HG03342 (cell line): ENCODE results near the gene SAMSN1.
A peak's percentile ranks its signal among the peaks of the same experiment; 100 is the strongest.

Experiments used
- ATAC-seq: cut with Tn5 transposase; IDR thresholded peaks from one replicate; pipeline ENCODE4 v1.9.1; 2021; ENCODE audit warnings: mild to moderate bottlenecking, moderate library complexity; ENCODE audit not compliant: unreplicated experiment

Gene SAMSN1

DNA sequence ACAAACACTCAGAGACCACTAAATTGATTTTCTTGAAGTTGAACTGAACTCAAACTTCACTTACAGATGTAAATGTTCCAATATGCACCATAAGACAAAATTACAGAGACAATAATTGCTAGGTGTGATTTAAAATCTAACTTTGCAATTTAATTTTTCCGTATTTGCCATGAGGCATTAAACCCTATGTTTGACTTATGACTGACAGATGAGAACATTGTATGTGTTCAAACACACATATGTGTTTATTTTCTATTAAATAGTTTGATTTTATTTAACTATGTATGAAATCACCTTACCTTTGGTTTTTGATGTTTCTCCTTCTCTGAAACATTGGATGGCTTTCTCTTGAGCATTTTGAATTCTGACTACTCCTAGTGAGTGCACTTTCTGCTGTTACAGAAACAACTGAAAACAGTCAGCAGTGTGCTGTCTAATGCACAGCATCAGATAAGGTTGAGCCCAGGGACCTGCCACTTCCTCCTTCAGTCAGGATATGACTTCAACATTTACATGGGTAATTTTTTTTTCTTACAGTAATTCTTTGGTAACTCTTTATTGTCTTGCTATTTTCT is at the start of gene SAMSN1:
SAMSN1 (minus strand) TSS at position 410 of the 575 bp plus-strand sequence; CDS start at position 356, 54 bp downstream.
- peak; percentile 83 for ATAC-seq

DNA sequence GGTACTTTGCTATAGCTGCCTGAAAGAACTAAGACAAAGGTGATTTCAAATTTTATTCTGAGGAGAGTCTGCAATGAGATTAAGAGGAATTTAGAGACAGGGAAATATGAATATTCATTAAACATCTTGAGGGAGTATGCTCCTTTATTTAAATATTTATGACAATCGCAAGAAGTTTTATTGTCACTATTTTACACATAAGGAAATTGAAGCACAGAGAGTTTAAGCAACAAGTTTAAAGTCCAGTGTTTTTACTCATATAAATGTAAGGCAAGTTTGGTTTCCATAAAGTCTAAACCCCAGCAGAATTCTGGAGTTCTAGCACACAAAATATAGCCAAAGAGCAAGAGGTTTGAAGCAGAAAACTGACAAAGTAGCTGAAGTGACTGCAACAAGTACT is 49.3 kb upstream of the SAMSN1 start:
- no peak for ATAC-seq

DNA sequence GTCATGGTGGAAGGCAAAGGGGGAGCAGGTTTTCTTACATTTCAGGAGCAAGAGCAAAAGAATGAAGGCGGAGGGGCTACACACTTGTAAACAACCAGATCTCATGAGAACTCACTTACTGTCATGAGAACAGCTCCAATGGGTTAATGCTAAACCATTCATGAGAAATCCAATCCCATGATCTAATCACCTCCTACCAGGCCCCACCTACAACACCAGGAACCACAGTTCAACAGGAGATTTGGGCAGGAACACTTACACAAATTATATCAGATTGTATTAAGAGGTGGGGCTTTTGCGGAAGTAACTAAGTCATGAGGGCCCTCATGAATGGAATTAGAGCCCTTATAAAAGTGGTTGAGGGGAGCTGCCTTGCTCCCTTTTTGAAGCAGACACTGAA is 48.9 kb upstream of the SAMSN1 start:
- ATAC-seq: no peak

DNA sequence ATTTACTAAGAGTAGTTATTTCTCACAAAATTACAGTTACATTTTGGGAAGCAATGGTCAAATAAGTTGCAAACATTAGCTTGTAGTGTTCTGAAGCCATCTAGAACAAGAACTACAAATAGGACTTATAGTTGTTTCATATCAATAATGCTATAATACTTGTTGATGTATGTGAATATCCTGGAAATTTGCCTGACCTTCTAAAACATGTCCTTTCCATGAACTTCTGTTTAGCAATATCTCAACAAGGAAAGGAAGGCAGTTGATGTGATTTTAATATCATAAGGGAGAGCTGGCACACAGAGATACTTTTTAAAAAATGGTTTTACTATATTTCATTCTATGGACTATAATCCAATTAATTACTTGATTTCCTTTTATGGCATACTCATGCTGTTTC is 47.1 kb upstream of the SAMSN1 start:
- no peak for ATAC-seq

DNA sequence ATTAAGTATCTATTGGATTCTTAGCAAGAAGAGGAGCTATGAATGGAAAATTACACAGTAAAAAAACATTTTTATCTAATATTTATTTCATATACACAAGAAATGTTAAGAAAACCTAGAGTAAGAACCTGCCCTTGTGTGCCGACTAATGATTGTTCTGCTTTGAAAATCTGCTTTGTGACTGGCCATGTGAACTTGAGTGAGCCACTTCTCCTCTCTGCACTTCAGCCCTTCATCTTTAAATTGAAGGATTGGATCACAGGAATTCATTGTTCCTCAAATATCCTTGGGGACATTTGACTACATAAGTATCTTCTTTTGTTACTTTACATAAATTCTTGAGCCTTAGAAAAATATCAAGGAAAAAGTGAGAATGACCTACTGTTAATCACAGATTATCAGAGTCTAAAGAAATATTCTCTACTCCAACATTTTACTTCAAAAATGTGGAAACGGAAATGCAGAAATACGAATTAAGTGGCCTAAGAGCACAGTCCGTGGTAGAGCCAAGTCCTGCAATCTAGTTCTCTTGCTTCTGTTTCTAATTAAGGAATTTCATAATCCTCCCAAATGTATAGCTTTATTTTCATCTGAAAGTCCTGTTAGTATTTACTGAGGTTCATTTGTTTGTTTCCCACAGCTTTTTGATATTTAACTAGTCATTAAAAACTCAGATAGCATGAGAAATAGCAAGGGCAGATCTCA is 46.3 kb upstream of the SAMSN1 start:
- ATAC-seq: no peak

DNA sequence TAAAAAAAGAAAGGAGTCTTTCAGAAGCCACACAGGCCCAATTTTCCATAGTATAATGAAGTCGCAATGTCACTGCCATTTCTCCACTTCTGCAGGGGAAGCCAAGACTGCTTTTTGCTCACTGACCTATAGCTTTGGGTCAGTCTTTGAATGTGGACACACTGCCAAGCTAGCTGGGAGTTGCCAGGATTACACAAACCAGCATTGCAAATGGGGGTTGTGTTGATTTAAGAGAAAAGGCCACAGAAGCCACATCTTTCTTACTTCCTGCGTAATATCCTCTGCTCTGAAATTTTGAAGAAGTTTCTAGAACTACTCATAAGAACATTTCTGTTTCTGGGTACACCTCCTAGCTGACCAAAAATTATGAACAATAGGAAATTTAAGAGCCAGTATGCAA is 45.8 kb upstream of the SAMSN1 start:
- ATAC-seq: no peak

DNA sequence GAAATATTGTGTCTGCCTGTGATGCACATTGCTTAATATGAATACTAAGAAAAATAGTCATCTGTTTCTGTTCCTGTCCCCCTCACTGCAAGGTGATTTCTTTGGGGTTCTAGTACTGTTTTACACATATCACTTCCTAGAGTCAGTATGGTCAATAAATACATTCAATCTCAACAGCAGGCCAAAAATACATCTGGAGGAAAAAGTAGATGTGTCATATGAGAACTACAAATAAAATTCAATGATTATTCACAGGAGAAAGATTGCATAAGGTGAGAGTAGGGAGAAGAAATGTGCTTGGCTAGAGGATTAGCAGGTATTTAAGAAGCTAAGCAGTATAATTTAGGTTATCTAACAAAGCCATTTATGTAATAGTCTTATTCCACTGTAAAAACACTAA is 45.3 kb upstream of the SAMSN1 start:
- ATAC-seq: no peak

DNA sequence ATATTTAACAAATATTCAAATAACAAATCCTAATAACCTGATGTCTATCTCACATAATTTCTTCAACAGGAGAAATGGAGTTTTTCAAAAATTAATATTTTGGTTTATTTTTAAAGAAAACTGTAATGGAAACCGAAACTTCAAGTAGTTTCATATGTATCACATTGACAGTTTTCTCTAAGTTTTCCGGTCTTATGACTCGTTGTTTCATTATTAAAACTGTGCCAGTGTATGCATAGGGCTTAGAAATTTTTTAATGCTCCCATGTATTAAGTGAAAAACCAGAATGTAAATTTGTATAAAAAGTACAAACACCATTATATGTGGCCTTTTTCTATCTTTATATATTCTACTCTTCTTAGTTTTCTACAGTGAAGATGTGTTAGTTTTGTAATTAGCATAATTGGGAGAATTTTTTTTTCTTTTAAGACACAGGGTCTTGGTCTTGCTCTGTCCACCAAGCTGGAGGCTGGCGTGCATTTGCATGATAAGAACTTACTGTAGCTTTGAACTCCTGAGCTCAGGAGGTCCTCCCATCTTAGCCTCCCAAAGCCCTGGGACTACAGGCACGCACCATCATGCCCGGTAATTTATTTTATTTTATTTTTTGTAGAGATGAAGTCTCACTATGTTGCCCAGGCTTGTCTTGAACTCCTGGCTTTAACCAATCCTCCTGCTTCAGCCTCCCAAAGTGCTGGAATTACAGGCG is 43.9 kb upstream of the SAMSN1 start:
- ATAC-seq: peak; percentile 86

DNA sequence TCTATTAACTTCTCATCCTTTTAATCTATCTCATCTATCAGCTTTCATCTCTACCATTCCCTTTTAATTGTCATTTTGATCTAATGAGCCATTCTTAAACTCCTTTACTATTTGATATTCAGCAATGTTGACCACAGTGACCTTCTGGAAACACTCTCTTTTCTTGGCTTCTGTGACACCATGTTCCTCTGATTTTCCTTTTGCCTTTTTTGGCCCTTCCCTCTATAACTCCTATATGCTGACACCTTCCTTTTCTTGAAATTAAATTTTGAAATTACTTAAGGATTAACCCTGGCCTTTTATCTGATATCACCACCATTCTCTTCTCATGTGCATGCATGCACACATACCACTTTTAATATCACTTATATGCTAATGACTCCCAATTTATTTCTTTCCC is 41.2 kb upstream of the SAMSN1 start:
- no peak for ATAC-seq

DNA sequence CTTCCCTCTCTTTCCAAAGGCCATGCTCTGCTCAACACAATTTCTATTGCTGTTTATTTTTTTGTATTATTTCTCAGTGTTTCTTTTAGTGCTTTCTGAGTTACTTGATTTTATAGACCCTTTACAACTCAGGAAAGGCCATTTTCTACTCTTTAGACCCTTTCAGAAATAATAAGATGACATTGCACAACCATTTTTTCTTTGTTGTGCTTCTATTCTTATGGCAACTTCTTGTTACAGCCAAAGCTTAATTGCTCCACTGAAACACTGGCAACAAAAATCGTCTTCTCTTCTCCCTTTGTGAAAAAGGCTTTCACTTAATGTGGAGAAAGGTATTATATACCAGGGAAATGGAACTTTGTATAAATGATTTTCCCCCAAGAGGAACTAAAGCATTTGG is 39.0 kb upstream of the SAMSN1 start:
- no peak for ATAC-seq

DNA sequence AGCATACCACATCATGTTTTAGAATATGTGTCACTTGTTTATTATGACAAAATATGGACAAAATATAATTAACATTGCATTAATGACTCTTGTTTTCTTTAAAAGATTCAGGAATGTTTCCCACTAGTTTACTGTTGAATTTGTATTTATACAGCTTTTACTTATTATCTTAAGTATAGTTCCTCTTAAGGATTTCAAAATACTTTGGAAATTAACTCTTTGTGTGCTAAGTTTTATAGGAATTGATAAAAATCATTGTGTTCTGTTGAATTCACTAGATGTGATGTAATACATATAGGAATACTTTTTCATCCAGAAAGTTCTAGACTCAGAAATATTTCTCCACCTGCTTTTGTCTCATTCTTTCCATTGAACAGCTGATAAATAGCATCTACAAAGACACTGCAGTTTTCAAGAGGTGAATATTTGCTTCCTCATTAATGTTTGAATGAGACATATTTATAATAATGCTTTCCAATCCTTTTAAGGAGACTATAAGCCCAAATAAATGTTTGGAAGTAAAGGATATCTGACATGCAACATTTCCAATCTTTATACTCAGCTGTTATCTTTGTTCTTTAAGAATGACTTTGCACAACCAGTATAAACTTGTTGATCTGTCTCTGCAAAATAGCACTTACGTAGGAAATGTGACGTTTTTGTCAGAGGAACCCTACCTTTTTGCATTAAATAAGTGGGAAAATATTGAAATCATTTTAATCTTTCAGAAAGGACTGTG is 38.4 kb upstream of the SAMSN1 start:
- no peak for ATAC-seq

DNA sequence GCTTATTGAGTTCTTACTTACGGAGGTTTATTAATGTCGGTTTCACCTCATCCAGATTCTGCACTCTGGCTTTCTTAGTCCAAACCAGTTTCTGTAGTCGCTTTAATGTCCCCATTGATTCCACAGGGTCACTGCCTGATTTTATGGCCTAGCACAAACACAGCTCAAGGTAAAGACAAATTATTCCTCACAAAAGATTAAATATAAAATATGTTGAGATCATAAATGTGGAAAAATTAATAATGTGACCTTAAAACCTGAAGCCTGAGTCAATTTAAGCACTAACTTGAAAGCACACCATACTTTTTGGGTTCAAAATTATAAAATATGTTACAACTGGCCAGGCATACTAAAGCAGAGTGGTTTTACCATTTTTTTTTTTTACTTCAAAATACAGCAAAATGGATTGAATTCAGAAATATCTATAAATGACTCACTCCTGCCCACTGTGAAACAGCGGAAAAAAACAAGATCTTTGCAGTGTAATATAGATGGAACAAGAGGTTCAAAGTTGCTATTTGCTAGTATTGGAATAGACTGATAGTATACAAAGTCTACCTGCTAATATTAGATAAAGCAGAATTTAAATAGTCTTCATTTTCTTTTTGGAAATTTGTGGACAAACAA is 37.6 kb upstream of the SAMSN1 start:
- no peak for ATAC-seq

DNA sequence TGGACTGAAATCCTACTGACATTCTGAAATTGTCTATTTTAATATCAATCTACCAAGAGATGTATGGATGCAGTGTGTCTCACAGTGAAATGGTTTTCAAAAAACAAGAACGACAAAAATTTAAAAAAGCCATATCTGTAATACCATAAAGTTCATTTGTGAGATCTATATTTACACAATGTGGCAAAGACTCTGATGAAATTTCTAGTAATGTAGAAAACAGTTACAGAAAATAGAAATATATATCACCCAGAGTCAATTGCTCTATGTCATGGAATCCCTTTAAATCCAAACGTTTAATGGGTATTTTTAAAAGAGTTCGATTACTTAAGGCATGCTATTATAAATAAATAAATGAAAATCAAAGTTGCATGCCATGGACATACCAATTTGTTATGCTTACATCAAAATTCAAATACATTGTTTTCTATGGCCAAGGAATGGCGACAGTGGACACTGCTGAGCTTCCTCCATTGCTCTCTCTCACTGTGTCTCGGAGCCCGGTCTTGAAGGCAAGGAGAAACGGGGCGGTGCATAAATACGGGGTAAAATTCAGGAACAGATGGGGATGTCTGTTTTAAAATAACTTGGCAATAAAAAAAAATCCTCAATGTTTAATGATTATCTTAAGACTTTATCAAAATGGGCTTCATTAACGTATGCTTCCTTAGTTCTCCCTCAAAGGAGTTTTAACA is 37.0 kb upstream of the SAMSN1 start:
- ATAC-seq: no peak

DNA sequence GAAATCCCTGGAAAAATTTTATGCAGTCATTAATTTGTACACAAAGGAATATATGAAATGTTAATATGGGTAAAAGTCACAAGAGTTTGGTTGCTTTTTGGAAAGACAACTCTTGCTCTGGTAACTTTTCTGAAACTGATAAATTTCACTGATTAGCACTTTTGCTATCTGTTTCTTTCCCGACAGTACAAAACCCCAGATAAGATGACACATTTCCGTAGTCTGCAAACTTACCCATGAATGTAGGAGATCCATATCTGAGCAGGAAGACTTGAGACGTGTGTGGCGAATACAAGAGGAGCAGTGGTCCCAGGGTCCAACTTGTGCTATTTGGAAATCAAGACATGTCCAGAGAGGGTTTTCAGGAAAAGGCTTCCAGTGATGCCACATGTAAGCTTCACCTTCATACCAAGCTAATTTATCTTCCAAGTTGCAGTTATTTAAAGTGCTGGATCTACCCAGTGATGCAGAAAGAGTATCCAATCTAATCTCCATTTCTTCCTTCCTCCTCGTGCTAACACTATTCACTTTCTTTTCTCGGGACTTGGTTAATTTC is 35.9 kb upstream of the SAMSN1 start:
- no peak for ATAC-seq

DNA sequence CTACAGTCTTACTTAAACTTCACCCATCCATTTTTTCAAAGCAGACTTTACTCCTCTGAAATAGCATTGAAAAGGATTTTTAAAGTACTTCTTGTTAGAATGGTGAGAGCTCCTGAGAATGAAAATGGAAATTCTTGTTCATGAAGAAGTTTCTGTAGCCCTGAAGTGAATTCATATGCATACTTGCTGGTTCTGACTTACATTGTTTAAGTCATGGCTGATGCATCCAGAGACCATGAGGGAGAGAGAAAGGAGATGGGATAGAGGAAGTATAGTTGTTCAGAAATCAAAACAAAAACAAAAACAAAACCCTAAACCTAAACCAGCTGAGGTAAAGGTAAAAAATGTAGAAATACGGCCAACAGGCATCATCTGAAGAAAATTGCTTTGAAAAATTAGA is 27.1 kb upstream of the SAMSN1 start:
- ATAC-seq: no peak

DNA sequence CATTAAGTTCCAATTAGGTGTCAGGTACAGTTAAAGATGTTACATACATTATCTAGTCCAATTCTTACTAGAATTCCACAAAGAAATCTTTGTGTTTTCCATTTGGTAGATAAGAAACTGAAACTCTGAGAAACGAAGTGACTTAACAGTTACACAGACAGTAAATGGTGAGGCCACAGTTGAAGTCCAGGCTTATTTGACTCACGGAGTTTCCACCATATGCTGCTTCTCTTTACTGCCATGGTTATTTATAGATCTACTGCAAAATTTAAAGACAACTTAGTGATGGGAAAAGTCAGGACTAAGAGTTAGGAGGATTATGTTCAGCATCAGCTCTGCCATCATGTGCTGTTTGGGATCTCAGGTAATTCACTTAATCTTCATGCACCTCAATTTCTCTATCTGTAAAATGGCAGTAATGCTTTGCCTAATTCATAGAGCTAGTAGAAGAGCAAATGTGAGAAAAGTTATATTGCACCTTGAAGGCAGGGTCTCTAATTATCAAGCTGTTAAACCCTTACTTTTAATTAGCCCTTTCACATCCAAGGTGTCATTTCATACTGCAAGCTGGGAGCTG is 26.2 kb upstream of the SAMSN1 start:
- ATAC-seq: peak; percentile 57

DNA sequence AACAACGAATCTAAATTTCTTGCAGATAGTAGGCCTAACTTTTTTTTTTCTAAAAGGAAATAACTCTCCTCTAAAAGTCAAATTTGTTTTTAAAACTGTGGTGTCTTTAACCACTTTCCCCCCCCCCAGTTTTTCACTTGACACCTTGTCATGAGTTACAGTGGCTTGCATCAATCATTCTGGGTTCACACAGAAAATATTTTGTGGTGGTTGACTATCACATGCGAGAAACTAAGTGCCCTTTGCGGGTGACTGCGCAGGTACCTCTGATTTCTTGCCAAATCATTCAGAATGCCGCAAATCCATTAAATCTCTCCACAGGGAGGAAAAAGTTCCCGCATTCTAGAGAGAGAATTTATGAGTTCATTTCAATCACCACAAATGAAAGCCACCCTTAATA is 23.8 kb upstream of the SAMSN1 start:
- ATAC-seq: no peak

DNA sequence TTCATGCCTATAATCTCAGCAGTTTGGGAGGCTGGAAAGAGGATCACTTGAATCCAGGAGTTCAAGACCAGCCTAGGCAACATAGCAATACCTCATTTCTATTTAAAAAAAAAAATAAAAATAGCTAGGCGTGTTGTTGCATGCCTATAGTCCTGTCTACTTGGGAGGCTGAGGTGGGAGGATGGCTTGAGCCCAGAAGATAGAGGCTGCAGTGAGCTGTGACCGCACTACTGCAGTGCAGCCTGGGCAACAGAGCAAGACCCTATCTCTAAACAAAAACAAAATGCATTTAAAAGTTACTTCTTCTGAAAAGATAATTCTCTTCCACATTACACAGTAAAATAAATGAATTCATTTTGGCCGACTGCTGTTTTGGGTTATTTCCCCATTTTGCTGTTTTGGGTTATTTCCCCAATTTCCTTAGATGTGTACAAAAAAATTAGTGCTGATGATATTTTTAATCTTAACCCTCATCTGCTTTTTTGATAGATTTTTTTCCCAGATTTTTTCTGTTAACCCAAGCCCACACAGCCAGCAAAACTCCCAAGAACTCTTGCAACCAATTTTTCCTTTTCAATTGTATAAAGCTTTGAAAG is 23.0 kb upstream of the SAMSN1 start:
- no peak for ATAC-seq
